H1 (cell line): ENCODE results near the gene ACAP1. TPM values are rescaled to one million over a fixed set of nuclear protein-coding genes. Genes with fewer than 3 reads are reported as not detected.

ENCODE experiments used
- CTCF ChIA-PET: fragments of 300-600 bp; sonication (Branson Sonifier 250); formaldehyde crosslinking; loops from one replicate; lab custom pipeline; 2021; ENCODE audit not compliant: partially characterized antibody; lab: Charles Lee
- POLR2A ChIA-PET: fragments of 300-600 bp; sonication (Branson Sonifier 250); formaldehyde crosslinking; loops from one replicate; lab custom pipeline; 2021; ENCODE audit warnings: inconsistent platforms; ENCODE audit not compliant: partially characterized antibody; lab: Charles Lee
- DNase-seq, 2 experiments: peaks; one replicate each; pipeline versions ENCODE4 v3.0.0 to v3.0.0-alpha.2; 2010 to 2022; ENCODE audit warnings: low spot score in 2 of 2, low read depth in 1 of 2, mixed read lengths in 1 of 2
- FAIRE-seq: peaks from 2 replicates; lab custom pipeline; 2011; peaks lifted over from hg19 to GRCh38; lab: Jason Lieb, UNC
- H2AFZ ChIP-seq: 2 replicates; pipeline ENCODE4 v1.8.1; 2012; ENCODE audit warnings: low read length, inconsistent platforms
- H2AK5ac ChIP-seq: 2 replicates; pipeline ENCODE4 v1.6.1; 2013; ENCODE audit warnings: low read depth, low read length
- H2BK120ac ChIP-seq: replicated peaks from 2 replicates; pipeline ENCODE3; 2013; ENCODE audit warnings: low read depth, low read length, inconsistent platforms
- H2BK12ac ChIP-seq: 2 replicates; pipeline ENCODE4 v1.6.1; 2013; ENCODE audit warnings: low read depth, low read length
- H2BK15ac ChIP-seq: 2 replicates; pipeline ENCODE4 v1.6.1; 2013; ENCODE audit warnings: low read length
- H2BK20ac ChIP-seq: 2 replicates; pipeline ENCODE4 v1.6.1; 2013; ENCODE audit warnings: low read length
- H2BK5ac ChIP-seq: 2 replicates; pipeline ENCODE4 v1.6.1; 2013; ENCODE audit warnings: low read depth, low read length
- H3K14ac ChIP-seq: 2 replicates; pipeline ENCODE4 v1.6.1; 2013; ENCODE audit warnings: inconsistent platforms; ENCODE audit not compliant: insufficient read length
- H3K18ac ChIP-seq: 2 replicates; pipeline ENCODE4 v1.6.1; 2013; ENCODE audit warnings: low read length; ENCODE audit errors: extremely low read depth
- H3K23ac ChIP-seq: 2 replicates; pipeline ENCODE4 v1.6.1; 2013; ENCODE audit warnings: inconsistent platforms; ENCODE audit not compliant: insufficient read length
- H3K23me2 ChIP-seq: 2 replicates; pipeline ENCODE4 v1.6.1; 2013; ENCODE audit warnings: low read depth, low read length
- H3K27ac ChIP-seq: 2 replicates; pipeline ENCODE4 v1.6.1; 2011; ENCODE audit warnings: low read depth, low read length, inconsistent platforms
- H3K27me3 ChIP-seq, 4 experiments: replicated peaks in 1 of 4; 1 replicate in 1 of 4; 2 replicates in 3 of 4; pipeline versions ENCODE4 v1.6.1 to v1.8.1; 2011 to 2013; ENCODE audit warnings: low read length in 3 of 4, mild to moderate bottlenecking in 3 of 4, inconsistent platforms in 2 of 4, mixed read lengths in 2 of 4, moderate library complexity in 1 of 4; ENCODE audit not compliant: control insufficient read depth in 3 of 4, insufficient read depth in 3 of 4; ENCODE audit errors: extremely low read depth in 1 of 4
- H3K36me3 ChIP-seq, 4 experiments: 2 replicates each; pipeline versions ENCODE4 v1.6.1 to v1.8.1; 2011 to 2013; ENCODE audit warnings: mild to moderate bottlenecking in 4 of 4, low read length in 3 of 4, moderate library complexity in 2 of 4, control low read depth in 1 of 4, inconsistent platforms in 1 of 4; ENCODE audit not compliant: insufficient read depth in 4 of 4, control insufficient read depth in 2 of 4
- H3K4ac ChIP-seq: replicated peaks from 2 replicates; pipeline ENCODE3; 2013; ENCODE audit warnings: low read length, low read depth, mixed read lengths, inconsistent platforms; ENCODE audit not compliant: insufficient read length
- H3K4me1 ChIP-seq, 4 experiments: replicated peaks in 1 of 4; 1 replicate in 1 of 4; 2 replicates in 3 of 4; pipeline versions ENCODE4 v1.6.1 to v1.8.1; 2011 to 2013; ENCODE audit warnings: low read length in 3 of 4, inconsistent platforms in 2 of 4, mixed read lengths in 1 of 4; ENCODE audit not compliant: insufficient read depth in 4 of 4, control insufficient read depth in 3 of 4
- H3K4me2 ChIP-seq, 2 experiments: 2 replicates each; pipeline versions ENCODE4 v1.6.1 to v1.8.1; 2011 to 2013; ENCODE audit warnings: low read depth in 2 of 2, low read length in 2 of 2, control low read depth in 1 of 2, inconsistent platforms in 1 of 2, mild to moderate bottlenecking in 1 of 2; ENCODE audit not compliant: insufficient read depth in 1 of 2
- H3K4me3 ChIP-seq, 4 experiments: fragments of 200-600, 300-600 bp in 1 of 4; sonication (generic), shearing (Covaris generic), sonication (Bioruptor Twin) in 1 of 4; 2 replicates each; pipeline versions ENCODE4 v1.5.1 to v1.8.1; 2011 to 2016; ENCODE audit warnings: low read length in 4 of 4, low read depth in 3 of 4, control low read depth in 2 of 4, inconsistent platforms in 2 of 4, mild to moderate bottlenecking in 2 of 4, mixed read lengths in 1 of 4, moderate library complexity in 1 of 4; ENCODE audit not compliant: insufficient read depth in 2 of 4; ENCODE audit errors: extremely low read depth in 1 of 4
- H3K56ac ChIP-seq: replicated peaks from 2 replicates; pipeline ENCODE3; 2013; ENCODE audit warnings: low read depth, mild to moderate bottlenecking, mixed read lengths, low read length, inconsistent platforms; ENCODE audit not compliant: insufficient read length
- H3K79me1 ChIP-seq: 2 replicates; pipeline ENCODE4 v1.6.1; 2013; ENCODE audit warnings: low read depth, low read length, control low read depth
- H3K79me2 ChIP-seq, 2 experiments: 2 replicates each; pipeline versions ENCODE4 v1.6.1 to v1.8.1; 2012 to 2013; ENCODE audit warnings: low read length in 2 of 2, mild to moderate bottlenecking in 2 of 2, inconsistent platforms in 1 of 2; ENCODE audit not compliant: insufficient read depth in 2 of 2, control insufficient read depth in 1 of 2
- H3K9ac ChIP-seq, 4 experiments: replicated peaks in 1 of 4; 1 replicate in 1 of 4; 2 replicates in 3 of 4; pipeline versions ENCODE4 v1.6.1 to v1.8.1; 2011 to 2013; ENCODE audit warnings: low read depth in 3 of 4, low read length in 3 of 4, control low read depth in 2 of 4, mild to moderate bottlenecking in 2 of 4, moderate library complexity in 2 of 4, inconsistent platforms in 1 of 4; ENCODE audit errors: extremely low read depth in 1 of 4
- H3K9me3 ChIP-seq, 2 experiments: 2 replicates each; pipeline versions ENCODE4 v1.6.1 to v1.8.1; 2012 to 2013; ENCODE audit warnings: mild to moderate bottlenecking in 2 of 2, moderate library complexity in 2 of 2, control low read depth in 1 of 2, inconsistent platforms in 1 of 2, low read depth in 1 of 2, low read length in 1 of 2, mixed read lengths in 1 of 2; ENCODE audit not compliant: insufficient read depth in 2 of 2
- H4K20me1 ChIP-seq, 2 experiments: replicated peaks in 1 of 2; 2 replicates each; pipeline versions ENCODE3 to v1.8.1; 2011 to 2013; ENCODE audit warnings: inconsistent platforms in 2 of 2, low read length in 2 of 2, mild to moderate bottlenecking in 1 of 2; ENCODE audit not compliant: insufficient read depth in 2 of 2, control insufficient read depth in 1 of 2
- H4K5ac ChIP-seq: 2 replicates; pipeline ENCODE4 v1.6.1; 2013; ENCODE audit warnings: low read length, low read depth, mixed read lengths, inconsistent platforms; ENCODE audit not compliant: insufficient read length
- H4K8ac ChIP-seq: 2 replicates; pipeline ENCODE4 v1.8.0; 2013; ENCODE audit warnings: mild to moderate bottlenecking, moderate library complexity, low read length, inconsistent platforms; ENCODE audit not compliant: insufficient read depth; ENCODE audit errors: extremely low read depth
- H4K91ac ChIP-seq: replicated peaks from 2 replicates; pipeline ENCODE3; 2013; ENCODE audit warnings: low read length, mixed read lengths, inconsistent platforms; ENCODE audit not compliant: insufficient read length
- BACH1 ChIP-seq: IDR thresholded peaks from 2 replicates; pipeline ENCODE4 v1.6.1; 2012; ENCODE audit warnings: low read length, improper control_type of control experiment
- BCL11A ChIP-seq, 2 experiments: IDR thresholded peaks; one replicate each; pipeline ENCODE4 v1.6.1; 2011; ENCODE audit warnings: low read depth in 2 of 2, low read length in 2 of 2, mild to moderate bottlenecking in 2 of 2
- BRCA1 ChIP-seq: IDR thresholded peaks from 2 replicates; pipeline ENCODE4 v1.6.1; 2012; ENCODE audit warnings: low read depth, low read length, improper control_type of control experiment
- FOSL1 ChIP-seq: IDR thresholded peaks from 2 replicates; pipeline ENCODE4 v1.6.1; 2011; ENCODE audit warnings: mild to moderate bottlenecking, low read depth, low read length, moderate library complexity; ENCODE audit not compliant: insufficient read depth
- HDAC6 ChIP-seq: IDR thresholded peaks from one replicate; pipeline ENCODE4 v1.7.1; 2012; ENCODE audit warnings: low read depth, mild to moderate bottlenecking, inconsistent platforms, low read length, moderate library complexity
- KDM5A ChIP-seq: fragments of 200-600 bp; IDR thresholded peaks from 2 replicates; pipeline ENCODE4 v1.7.1; 2012; ENCODE audit warnings: mild to moderate bottlenecking, low read length, inconsistent platforms, mixed read lengths
- MAFK ChIP-seq: IDR thresholded peaks from 2 replicates; pipeline ENCODE4 v1.6.1; 2012; ENCODE audit warnings: low read depth, mild to moderate bottlenecking, improper control_type of control experiment, low read length
- RAD21 ChIP-seq, 2 experiments: IDR thresholded peaks in 1 of 2; conservative IDR thresholded peaks in 1 of 2; 2 replicates each; pipeline ENCODE4 v1.6.1; 2011; ENCODE audit warnings: low read depth in 2 of 2, low read length in 2 of 2, improper control_type of control experiment in 1 of 2, inconsistent platforms in 1 of 2, mild to moderate bottlenecking in 1 of 2, moderate library complexity in 1 of 2
- RNF2 ChIP-seq: fragments of 200-900, 300-1000 bp; sonication (generic); IDR thresholded peaks from 2 replicates; pipeline ENCODE4 v1.7.1; 2016; ENCODE audit warnings: borderline replicate concordance, low read depth, mild to moderate bottlenecking, antibody characterized with exemption, low read length; ENCODE audit not compliant: poor library complexity, severe bottlenecking; ENCODE audit errors: missing control alignments
- SP2 ChIP-seq: IDR thresholded peaks from 2 replicates; pipeline ENCODE4 v1.6.1; 2012; ENCODE audit warnings: mild to moderate bottlenecking, low read length, inconsistent platforms
- SRF ChIP-seq: IDR thresholded peaks from 2 replicates; pipeline ENCODE4 v1.6.1; 2011; ENCODE audit warnings: mild to moderate bottlenecking, low read depth, low read length, moderate library complexity
- TAF7 ChIP-seq: optimal IDR thresholded peaks from 2 replicates; pipeline ENCODE3; 2011; ENCODE audit warnings: low read depth, mild to moderate bottlenecking, inconsistent platforms, low read length, moderate library complexity, borderline replicate concordance
- WGBS, 2 experiments: shearing (Covaris generic) in 1 of 2; methylation state at CpG; one replicate each; pipeline versions ENCODE4 v1.1.6 to v1.1.7; 2013 to 2015; ENCODE audit warnings: low lambda C conversion rate in 2 of 2, mixed read lengths in 2 of 2, inconsistent platforms in 1 of 2, low coverage in 1 of 2, missing lambda C conversion rate in 1 of 2; ENCODE audit not compliant: insufficient replicate concordance in 2 of 2, insufficient coverage in 1 of 2, insufficient read length in 1 of 2; ENCODE audit errors: extremely low coverage in 1 of 2, missing lambda C conversion rate in 1 of 2; 5-methylcytosine and 5-hydroxymethylcytosine counted together
- polyA plus RNA-seq, 7 experiments: library from polyadenylated mRNA; depleted of rRNA in 3 of 7; stranded (reverse) in 5 of 7; unstranded in 2 of 7; fragments of >200 nt in 5 of 7; fragments of 200-250 nt in 2 of 7; gene quantifications; 1 replicate in 5 of 7; 2 replicates in 1 of 7; 4 replicates in 1 of 7; pipeline versions ENCODE4 v1.2.1 to v1.2.3, GENCODE V29; 2011 to 2013; ENCODE audit warnings: missing spikeins in 2 of 7, mixed read lengths in 2 of 7
- total RNA-seq: library from RNA; stranded (reverse); fragmentation: NEBNext Ultra II Directional; extraction: Animal tissue kit (Norgen Biotek cat#: 25700); gene quantifications from 2 replicates; pipeline ENCODE4 v1.2.1, GENCODE V29; 2021
- TF ChIP-seq, protein P1 (sequence below): IDR thresholded peaks from 2 replicates; pipeline ENCODE4 v1.6.1; 2011; ENCODE audit warnings: low read depth, mild to moderate bottlenecking, low read length; ENCODE audit not compliant: insufficient read depth

ACAP1 gene
- total and polyA plus RNA-seq, 2 of the 8 experiments (the other 6 are each of a cell fraction or from before 2014, with no cell fraction given): 11.9 to 45.1 TPM

DNA sequence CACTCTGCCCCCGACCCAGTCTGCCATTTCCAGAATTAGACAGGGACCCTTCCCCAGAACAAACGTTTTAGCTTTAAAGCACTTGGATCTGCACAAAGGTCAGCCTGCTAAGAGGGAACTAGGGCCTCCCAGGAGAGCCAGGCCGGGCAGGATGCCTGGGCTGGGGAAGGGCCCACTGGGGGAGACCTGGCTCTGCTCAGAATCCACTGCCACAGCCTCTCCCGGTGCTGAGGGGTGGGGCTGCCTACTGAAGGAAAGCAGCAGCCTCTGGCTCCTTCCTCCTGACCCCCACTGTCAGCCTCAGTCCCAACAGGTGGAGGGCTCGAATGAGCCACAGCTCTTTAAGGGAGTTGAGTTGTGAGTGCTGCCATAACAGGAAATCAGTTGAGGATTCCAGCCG, 43.6 kb upstream of the ACAP1 start:
- H3K36me3 ChIP-seq: no peaks in the 10 kb centered on the region
- no peak overlapping the region for H2BK15ac ChIP-seq
- H3K23me2 ChIP-seq: peaks cover 2% of the 10 kb centered on the region; the same call in 1 of the 2 replicates
- no peak overlapping the region for H2BK5ac ChIP-seq
- POLR2A ChIA-PET: interaction anchor here (1.1 to 6.7 kb wide), 10 partner anchors 8 to 72 kb away, joined by 3 to 94 read pairs (median 16); partner anchors contain the start of genes CLDN7, DVL2, GABARAP and GPS2
- CTCF ChIA-PET: interaction anchor here (0.8 to 5.7 kb wide), 4 partner anchors 11 to 268 kb away, joined by 3 to 46 read pairs (median 4); partner anchors contain the start of gene SLC2A4
- H2BK20ac ChIP-seq: no peak overlapping the region
- H3K79me2 ChIP-seq: no peaks in the 10 kb centered on the region
- H3K56ac ChIP-seq: no peak overlapping the region
- no peak overlapping the region for H3K9ac ChIP-seq
- peaks cover 0 to 9% of the 10 kb centered on the region in 2 experiments for H4K20me1 ChIP-seq
- H2AK5ac ChIP-seq: no peak overlapping the region
- DNase-seq (no peak), FAIRE-seq (no peak)
- peaks cover 0 to 14% (median 9%) of the 10 kb centered on the region in 4 experiments; a peak in 6 of 7 replicates for H3K4me1 ChIP-seq
- no peak overlapping the region for H3K14ac ChIP-seq
- H3K27me3 ChIP-seq: peaks cover 3 to 11% (median 9%) of the 10 kb centered on the region in 4 experiments
- no peak overlapping the region for H3K18ac ChIP-seq
- no peak overlapping the region for H4K5ac ChIP-seq
- H3K4ac ChIP-seq: no peak overlapping the region
- no peak overlapping the region for H3K23ac ChIP-seq
- no peak overlapping the region for H2BK12ac ChIP-seq
- no peaks in the 10 kb centered on the region; a peak in 1 of 4 replicates for H3K9me3 ChIP-seq
- H3K79me1 ChIP-seq: peaks cover 2% of the 10 kb centered on the region; the same call in 1 of the 2 replicates
- no peak overlapping the region for H3K4me3 ChIP-seq
- 83% methylated on average over 6 of the region's 6 CpGs; no CpG with 5 or more reads in 1 of the 2 experiments for WGBS, 2 experiments
- H4K8ac ChIP-seq: no peak overlapping the region; the same call in 1 of the 2 replicates
- H4K91ac ChIP-seq: no peak overlapping the region
- H2AFZ ChIP-seq: no peak overlapping the region
- no peak overlapping the region for H2BK120ac ChIP-seq
- H3K27ac ChIP-seq: no peak overlapping the region
- H3K4me2 ChIP-seq: no peak overlapping the region
- TF ChIP-seq KDM5A: no peak
- no peak for TF ChIP-seq SP2
- no peak for TF ChIP-seq RAD21 (IDR thresholded peaks at IDR 0.05 in 1 of 2, conservative IDR thresholded peaks at IDR 0.05 in 1 of 2; ENCODE audit: low read depth in 2 of 2, low read length in 2 of 2)
- no peak for TF ChIP-seq MAFK
- TF ChIP-seq BRCA1: no peak
- TF ChIP-seq, protein P1, sequence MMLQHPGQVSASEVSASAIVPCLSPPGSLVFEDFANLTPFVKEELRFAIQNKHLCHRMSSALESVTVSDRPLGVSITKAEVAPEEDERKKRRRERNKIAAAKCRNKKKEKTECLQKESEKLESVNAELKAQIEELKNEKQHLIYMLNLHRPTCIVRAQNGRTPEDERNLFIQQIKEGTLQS: no peak
- no peak for TF ChIP-seq BACH1
- no peak for TF ChIP-seq RNF2
- TF ChIP-seq HDAC6: no peak
- TF ChIP-seq TAF7: no peak
- no peak for TF ChIP-seq BCL11A (IDR thresholded peaks at IDR 0.05; ENCODE audit: low read depth in 2 of 2, low read length in 2 of 2)
- TF ChIP-seq SRF: no peak
- no peak for TF ChIP-seq FOSL1
